ENCODE data around the gene MS4A8. TPM values are rescaled to one million over a fixed set of nuclear protein-coding genes. Genes with fewer than 3 reads are reported as not detected.

MS4A8 gene
- total RNA-seq, 1 experiment from 2014 or later = not detected

DNA sequence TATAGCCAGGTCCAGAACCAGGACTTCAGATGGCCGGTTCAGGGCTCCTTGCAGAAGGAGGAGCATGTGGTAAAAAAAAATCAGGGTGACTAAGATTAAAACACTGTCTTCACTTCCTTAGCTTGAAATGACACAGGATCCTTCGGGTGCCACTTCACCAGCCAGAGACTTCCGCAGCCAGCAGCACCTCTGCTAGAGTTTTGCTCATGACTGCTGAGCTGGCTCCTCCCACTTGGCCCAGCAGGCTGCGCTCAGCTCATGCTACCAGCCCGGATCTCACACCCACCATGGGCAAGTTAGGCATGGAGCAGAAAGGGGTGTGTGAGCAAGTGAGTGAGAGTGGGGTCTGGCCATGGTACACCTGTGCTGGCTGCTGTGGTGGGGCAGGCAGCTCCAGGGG, 18.5 kb downstream of the MS4A8 start:
- no peak overlapping the region for H3K14ac ChIP-seq (ENCODE audit: insufficient read depth, low read length)
- no peaks in the 10 kb centered on the region for H4K20me1 ChIP-seq (ENCODE audit: control insufficient read depth, insufficient read depth, insufficient read length)
- H4K5ac ChIP-seq (ENCODE audit: insufficient read length, low read depth, low read length) = no peak overlapping the region
- no peak overlapping the region for H2BK20ac ChIP-seq (ENCODE audit: low read depth, low read length, poor library complexity, severe bottlenecking)
- no peaks in the 10 kb centered on the region for H3K79me1 ChIP-seq (ENCODE audit: insufficient read depth, low read depth, low read length, poor library complexity, severe bottlenecking)
- no peak overlapping the region for H4K8ac ChIP-seq (replicated peaks; ENCODE audit: insufficient read length, low read depth, low read length)
- H3K23ac ChIP-seq (ENCODE audit: insufficient read length, low read depth, low read length) = no peak overlapping the region
- H3K4me2 ChIP-seq (ENCODE audit: insufficient read depth, insufficient read length, low read length) = no peak overlapping the region
- no peak overlapping the region for H2AFZ ChIP-seq (ENCODE audit: low read length)
- Mint-ChIP-seq H3K27ac (no peak overlapping the region), H3K27me3 (ENCODE audit: low read depth) (peaks cover 8% of the 10 kb centered on the region; the same call in 1 of the 2 replicates), H3K4me1 (peaks cover 3 to 6% of the 10 kb centered on the region in 2 experiments; a peak in 2 of 4 replicates), H3K4me3 (no peak overlapping the region), H3K36me3 (ENCODE audit: insufficient read depth in 1 of 3, low read depth in 3 of 3) (peaks cover 2 to 10% (median 2%) of the 10 kb centered on the region in 3 experiments; a peak in 5 of 7 replicates), H3K9me3 (peaks cover 15 to 22% of the 10 kb centered on the region in 2 experiments)
- no peak overlapping the region for H4K91ac ChIP-seq (ENCODE audit: insufficient read length, low read depth, low read length)
- H3K4me1 ChIP-seq (ENCODE audit: insufficient read depth, low read length) = no peaks in the 10 kb centered on the region
- no peaks in the 10 kb centered on the region for H3K79me2 ChIP-seq (ENCODE audit: insufficient read depth, low read length)
- H2BK12ac ChIP-seq (ENCODE audit: insufficient read length, low read depth, low read length) = no peak overlapping the region
- H3K23me2 ChIP-seq (ENCODE audit: insufficient read length, low read depth, low read length, poor library complexity, severe bottlenecking) = no peaks in the 10 kb centered on the region
- H3K9me3 ChIP-seq (ENCODE audit: control insufficient read depth, low read depth, low read length) = no peaks in the 10 kb centered on the region
- no peak overlapping the region for H3K9ac ChIP-seq (ENCODE audit: extremely low read depth, insufficient read length, low read length)
- H3K27me3 ChIP-seq (ENCODE audit: insufficient read depth, low read length) = no peaks in the 10 kb centered on the region
- no peak overlapping the region for H3K18ac ChIP-seq (ENCODE audit: insufficient read length, low read depth, low read length)
- no peak overlapping the region for H2BK120ac ChIP-seq (ENCODE audit: low read depth, low read length, poor library complexity, severe bottlenecking)
- H3K27ac ChIP-seq (ENCODE audit: insufficient read length, low read depth, low read length) = no peak overlapping the region
- no peak overlapping the region for H2BK15ac ChIP-seq (ENCODE audit: low read depth, low read length)
- WGBS (ENCODE audit: extremely low coverage, insufficient read length, low lambda C conversion rate) = no CpG with 5 or more reads among the region's 5 CpGs
- no peak for DNase-seq
- H3K4ac ChIP-seq (ENCODE audit: low read depth, low read length) = no peak overlapping the region
- H2BK5ac ChIP-seq (ENCODE audit: insufficient read length, low read length) = no peak overlapping the region
- no peak overlapping the region for H3T11ph ChIP-seq (ENCODE audit: low read length)
- TF ChIP-seq CTCF (conservative IDR thresholded peaks at IDR 0.05) = no peak
- H2AK5ac ChIP-seq (ENCODE audit: insufficient read length, low read length) = no peak overlapping the region
- no peak overlapping the region for H3K56ac ChIP-seq (ENCODE audit: insufficient read length, low read depth, low read length)
